ENCODE results near the gene PTPRCAP. TPM values are rescaled to one million over a fixed set of nuclear protein-coding genes. Genes with fewer than 3 reads are reported as not detected.

The PTPRCAP gene
- total and polyA plus RNA-seq, 5 experiments from 2014 or later = 212 to 717 (median 647) TPM

Other genes with a start within 250 kb of the PTPRCAP start
- 100 to 1,000 TPM; 345 to 354 TPM for gene GRK2, start 171.2 kb downstream of the PTPRCAP start, total RNA-seq
- 10 to 100 TPM; 16.8 to 70.7 (median 31.1) TPM for gene GRK2, start 171.2 kb downstream of the PTPRCAP start, polyA plus RNA-seq
- 100 to 1,000 TPM; 189 to 206 TPM for gene ANKRD13D, start 148.4 kb downstream of the PTPRCAP start, total RNA-seq
- gene ANKRD13D, start 148.4 kb downstream of the PTPRCAP start, polyA plus RNA-seq = 10 to 100 TPM in 2 of 3 donors, 1 to 10 TPM in 1; 6.0 to 18.3 (median 10.1) TPM
- 10 to 100 TPM; 18.1 to 25.3 TPM for gene SSH3, start 134.2 kb downstream of the PTPRCAP start, total RNA-seq
- gene SSH3, start 134.2 kb downstream of the PTPRCAP start, polyA plus RNA-seq = 1 to 10 TPM; 1.7 to 4.5 (median 3.2) TPM
- gene POLD4, start 84.1 kb downstream of the PTPRCAP start, total RNA-seq = 100 to 1,000 TPM; 102 to 110 TPM
- 100 to 1,000 TPM in 2 of 3 donors, 10 to 100 TPM in 1; 87.7 to 105 (median 102) TPM for gene POLD4, start 84.1 kb downstream of the PTPRCAP start, polyA plus RNA-seq
- 1 to 10 TPM; 1.1 to 1.5 TPM for gene CLCF1, start 64.1 kb downstream of the PTPRCAP start, total RNA-seq
- gene CLCF1, start 64.1 kb downstream of the PTPRCAP start, polyA plus RNA-seq = under 1 TPM in 1 of 3 donors, not detected in 2; 0.58 TPM
- 10 to 100 TPM; 47.3 to 58.1 TPM for gene RAD9A, start 45.7 kb downstream of the PTPRCAP start, total RNA-seq
- gene RAD9A, start 45.7 kb downstream of the PTPRCAP start, polyA plus RNA-seq = 1 to 10 TPM; 6.5 to 9.4 (median 6.6) TPM
- gene PPP1CA, start 35.8 kb downstream of the PTPRCAP start, total RNA-seq = 100 to 1,000 TPM; 141 to 146 TPM
- gene PPP1CA, start 35.8 kb downstream of the PTPRCAP start, polyA plus RNA-seq = 100 to 1,000 TPM; 357 to 518 (median 403) TPM
- 100 to 1,000 TPM; 403 to 419 TPM for gene TBC1D10C, start 33.6 kb downstream of the PTPRCAP start, total RNA-seq
- gene TBC1D10C, start 33.6 kb downstream of the PTPRCAP start, polyA plus RNA-seq = 100 to 1,000 TPM; 231 to 307 (median 251) TPM
- gene CARNS1, start 22.0 kb downstream of the PTPRCAP start, total RNA-seq = 10 to 100 TPM; 18.5 to 21.2 TPM
- 1 to 10 TPM; 2.2 to 3.7 (median 2.3) TPM for gene CARNS1, start 22.0 kb downstream of the PTPRCAP start, polyA plus RNA-seq
- 10 to 100 TPM; 80.9 to 82.8 TPM for gene RPS6KB2, start 9.2 kb downstream of the PTPRCAP start, total RNA-seq
- gene RPS6KB2, start 9.2 kb downstream of the PTPRCAP start, polyA plus RNA-seq = 10 to 100 TPM; 41.9 to 45.9 (median 43.2) TPM
- gene CORO1B, start 5.8 kb upstream of the PTPRCAP start, total RNA-seq = 10 to 100 TPM; 21.2 to 22.3 TPM
- gene CORO1B, start 5.8 kb upstream of the PTPRCAP start, polyA plus RNA-seq = 10 to 100 TPM in 1 of 3 donors, 1 to 10 TPM in 2; 9.2 to 12.6 (median 9.8) TPM
- not detected for gene GPR152, start 15.0 kb upstream of the PTPRCAP start, total RNA-seq
- 1 to 10 TPM in 1 of 3 donors, under 1 TPM in 2; 0.20 to 1.2 (median 0.86) TPM for gene GPR152, start 15.0 kb upstream of the PTPRCAP start, polyA plus RNA-seq
- 1 to 10 TPM; 2.9 to 3.7 TPM for gene CABP4, start 17.7 kb upstream of the PTPRCAP start, total RNA-seq
- under 1 TPM; 0.58 to 0.96 (median 0.62) TPM for gene CABP4, start 17.7 kb upstream of the PTPRCAP start, polyA plus RNA-seq
- 100 to 1,000 TPM; 105 to 111 TPM for gene TMEM134, start 31.6 kb upstream of the PTPRCAP start, total RNA-seq
- gene TMEM134, start 31.6 kb upstream of the PTPRCAP start, polyA plus RNA-seq = 100 to 1,000 TPM; 128 to 148 (median 144) TPM
- 100 to 1,000 TPM; 136 to 141 TPM for gene AIP, start 45.3 kb upstream of the PTPRCAP start, total RNA-seq
- gene AIP, start 45.3 kb upstream of the PTPRCAP start, polyA plus RNA-seq = 100 to 1,000 TPM; 146 to 169 (median 146) TPM
- 100 to 1,000 TPM; 118 to 120 TPM for gene PITPNM1, start 67.7 kb upstream of the PTPRCAP start, total RNA-seq
- 10 to 100 TPM; 13.8 to 36.5 (median 15.9) TPM for gene PITPNM1, start 67.7 kb upstream of the PTPRCAP start, polyA plus RNA-seq
- 10 to 100 TPM; 41.8 to 46.4 TPM for gene CDK2AP2, start 70.5 kb upstream of the PTPRCAP start, total RNA-seq
- 10 to 100 TPM; 75.9 to 96.8 (median 79.5) TPM for gene CDK2AP2, start 70.5 kb upstream of the PTPRCAP start, polyA plus RNA-seq
- not detected for gene CABP2, start 85.8 kb upstream of the PTPRCAP start, total RNA-seq
- gene CABP2, start 85.8 kb upstream of the PTPRCAP start, polyA plus RNA-seq = not detected
- gene GSTP1, start 146.1 kb upstream of the PTPRCAP start, total RNA-seq = 100 to 1,000 TPM; 177 to 186 TPM
- gene GSTP1, start 146.1 kb upstream of the PTPRCAP start, polyA plus RNA-seq = 100 to 1,000 TPM; 234 to 278 (median 276) TPM
- gene NDUFV1, start 169.3 kb upstream of the PTPRCAP start, total RNA-seq = 100 to 1,000 TPM; 197 to 199 TPM
- 100 to 1,000 TPM; 122 to 123 (median 122) TPM for gene NDUFV1, start 169.3 kb upstream of the PTPRCAP start, polyA plus RNA-seq
- gene NUDT8, start 192.3 kb upstream of the PTPRCAP start, total RNA-seq = 1 to 10 TPM; 2.0 to 3.2 TPM
- gene NUDT8, start 192.3 kb upstream of the PTPRCAP start, polyA plus RNA-seq = 1 to 10 TPM; 2.7 to 3.1 (median 2.7) TPM
- not detected for gene TBX10, start 202.1 kb upstream of the PTPRCAP start, total RNA-seq
- gene TBX10, start 202.1 kb upstream of the PTPRCAP start, polyA plus RNA-seq = not detected
- not detected for gene ACY3, start 213.0 kb upstream of the PTPRCAP start, total RNA-seq
- under 1 TPM in 2 of 3 donors, not detected in 1; 0.29 to 0.64 TPM for gene ACY3, start 213.0 kb upstream of the PTPRCAP start, polyA plus RNA-seq
- gene ALDH3B2, start 236.9 kb upstream of the PTPRCAP start, total RNA-seq = not detected
- gene ALDH3B2, start 236.9 kb upstream of the PTPRCAP start, polyA plus RNA-seq = not detected